Liver (tissue), 9 donors: ENCODE results near the gene CAPNS2. TPM values are rescaled to one million over a fixed set of nuclear protein-coding genes. Genes with fewer than 3 reads are reported as not detected.

ENCODE experiments used
- DNase-seq: peaks from one replicate; pipeline ENCODE4 v3.0.0-alpha.2; 2017; ENCODE audit warnings: low spot score
- H3K27ac ChIP-seq, 2 donors: one replicate each; pipeline ENCODE4 v1.7.0; 2013; ENCODE audit warnings: inconsistent platforms in 2 of 2, low read length in 2 of 2, control low read depth in 1 of 2, low read depth in 1 of 2, mild to moderate bottlenecking in 1 of 2
- H3K27me3 ChIP-seq, 4 donors: one replicate each; pipeline versions ENCODE4 v1.6.1 to v1.7.0; 2013; ENCODE audit warnings: low read length in 3 of 4, inconsistent platforms in 1 of 4, mild to moderate bottlenecking in 1 of 4, moderate library complexity in 1 of 4; ENCODE audit not compliant: control insufficient read depth in 4 of 4, insufficient read depth in 4 of 4
- H3K36me3 ChIP-seq, 4 donors: one replicate each; pipeline versions ENCODE4 v1.6.1 to v1.7.0; 2013; ENCODE audit warnings: low read length in 3 of 4, mild to moderate bottlenecking in 3 of 4, low read depth in 1 of 4, moderate library complexity in 1 of 4; ENCODE audit not compliant: control insufficient read depth in 4 of 4, insufficient read depth in 3 of 4
- H3K4me1 ChIP-seq, 4 donors: one replicate each; pipeline versions ENCODE4 v1.6.1 to v1.7.0; 2013; ENCODE audit warnings: low read length in 3 of 4, mild to moderate bottlenecking in 3 of 4, moderate library complexity in 1 of 4; ENCODE audit not compliant: control insufficient read depth in 4 of 4, insufficient read depth in 4 of 4
- H3K4me3 ChIP-seq, 3 donors: one replicate each; pipeline versions ENCODE4 v1.6.1 to v1.7.0; 2013; ENCODE audit warnings: low read length in 3 of 3, control low read depth in 1 of 3, low read depth in 1 of 3, mild to moderate bottlenecking in 1 of 3
- H3K9ac ChIP-seq, 2 donors: one replicate each; pipeline ENCODE4 v1.7.0; 2013; ENCODE audit warnings: low read length in 2 of 2, mild to moderate bottlenecking in 2 of 2, moderate library complexity in 2 of 2, control low read depth in 1 of 2, low read depth in 1 of 2
- H3K9me3 ChIP-seq, 4 donors: one replicate each; pipeline versions ENCODE4 v1.6.1 to v1.7.0; 2013; ENCODE audit warnings: low read length in 3 of 4; ENCODE audit not compliant: control insufficient read depth in 4 of 4
- ATF3 ChIP-seq: IDR thresholded peaks from 2 replicates; pipeline ENCODE4 v1.6.1; 2016; ENCODE audit warnings: antibody characterized with exemption
- EGR1 ChIP-seq, 2 donors: IDR thresholded peaks; 2 replicates each; pipeline ENCODE4 v1.6.1; 2016 to 2018; ENCODE audit warnings: antibody characterized with exemption in 2 of 2, low read depth in 2 of 2
- FOXA1 ChIP-seq: IDR thresholded peaks from 2 replicates; pipeline ENCODE4 v1.6.1; 2016; ENCODE audit warnings: antibody characterized with exemption
- GABPA ChIP-seq, 2 donors: IDR thresholded peaks in 1 of 2; conservative IDR thresholded peaks in 1 of 2; 2 replicates each; pipeline ENCODE4 v1.6.1; 2016; ENCODE audit warnings: antibody characterized with exemption in 2 of 2, mild to moderate bottlenecking in 1 of 2, moderate library complexity in 1 of 2
- HNF4A ChIP-seq, 2 donors: conservative IDR thresholded peaks; 2 replicates each; pipeline ENCODE4 v1.6.1; 2016; ENCODE audit warnings: antibody characterized with exemption in 2 of 2, mild to moderate bottlenecking in 2 of 2
- HNF4G ChIP-seq: IDR thresholded peaks from 2 replicates; pipeline ENCODE4 v1.6.1; 2016; ENCODE audit warnings: antibody characterized with exemption
- JUND ChIP-seq, 2 donors: IDR thresholded peaks; 2 replicates each; pipeline ENCODE4 v1.6.1; 2016; ENCODE audit warnings: antibody characterized with exemption in 2 of 2
- MAX ChIP-seq: IDR thresholded peaks from 2 replicates; pipeline ENCODE4 v1.6.1; 2016; ENCODE audit warnings: antibody characterized with exemption
- NR2F2 ChIP-seq: IDR thresholded peaks from 2 replicates; pipeline ENCODE4 v1.6.1; 2016; ENCODE audit warnings: antibody characterized with exemption
- RAD21 ChIP-seq, 2 donors: IDR thresholded peaks; 2 replicates each; pipeline ENCODE4 v1.6.1; 2016; ENCODE audit warnings: antibody characterized with exemption in 2 of 2, mild to moderate bottlenecking in 2 of 2
- REST ChIP-seq: IDR thresholded peaks from 2 replicates; pipeline ENCODE4 v1.6.1; 2016; ENCODE audit warnings: antibody characterized with exemption, mild to moderate bottlenecking
- RXRA ChIP-seq, 2 donors: IDR thresholded peaks; 2 replicates each; pipeline ENCODE4 v1.6.1; 2017 to 2018; ENCODE audit warnings: antibody characterized with exemption in 2 of 2, mild to moderate bottlenecking in 1 of 2
- SP1 ChIP-seq: IDR thresholded peaks from 2 replicates; pipeline ENCODE4 v1.6.1; 2018; ENCODE audit warnings: antibody characterized with exemption, mild to moderate bottlenecking
- TAF1 ChIP-seq: conservative IDR thresholded peaks from 2 replicates; pipeline ENCODE4 v1.6.1; 2016; ENCODE audit warnings: antibody characterized with exemption, mild to moderate bottlenecking
- YY1 ChIP-seq: IDR thresholded peaks from 2 replicates; pipeline ENCODE4 v1.6.1; 2016; ENCODE audit warnings: antibody characterized with exemption, mild to moderate bottlenecking
- WGBS: extraction: QIAGEN DNeasy Blood & Tissue Kit; methylation state at CpG from one replicate; pipeline ENCODE4 v1.1.7; 2013; 5-methylcytosine and 5-hydroxymethylcytosine counted together
- polyA plus RNA-seq, 2 donors: library from polyadenylated mRNA; stranded (reverse) in 1 of 2; unstranded in 1 of 2; fragments of 200-250 nt in 1 of 2; fragments of >200 nt in 1 of 2; fragmentation: Nextera tagmentation in 1 of 2; extraction: Ambion mirVana in 1 of 2; gene quantifications; one replicate each; pipeline versions ENCODE4 v1.2.1 to v1.2.3, GENCODE V29; 2013 to 2015
- total RNA-seq, 2 donors: library from RNA; depleted of rRNA; stranded (reverse); fragments of >200 nt; gene quantifications; one replicate each; pipeline ENCODE4 v1.2.3, GENCODE V29; 2014
- TF ChIP-seq, protein P1 (sequence below): IDR thresholded peaks from 2 replicates; pipeline ENCODE4 v1.6.1; 2016; ENCODE audit warnings: antibody characterized with exemption
- donor health status: healthy.
- donor health status: healthy.
- donor health status: healthy.
- donor health status: healthy.
- donor health status: healthy.

The CAPNS2 gene
- total and polyA plus RNA-seq, 4 donors = 0.33 to 0.42 TPM; not detected in 2

GRCh38 chr16:55571191-55571897 is 4.9 kb downstream of the CAPNS2 start:
- DNase-seq = no peak
- WGBS = 47% methylated on average over 1 of the region's 1 CpG
- H3K4me3 ChIP-seq = no peak overlapping the region
- TF ChIP-seq ATF3 (no peak), NR2F2 (no peak), JUND (IDR thresholded peaks at IDR 0.05) (no peak), REST (no peak), TAF1 (no peak), HNF4A (conservative IDR thresholded peaks at IDR 0.05) (no peak), RXRA (IDR thresholded peaks at IDR 0.05) (no peak), EGR1 (IDR thresholded peaks at IDR 0.05; ENCODE audit: low read depth in 2 of 2) (no peak), RAD21 (IDR thresholded peaks at IDR 0.05) (no peak), MAX (no peak), SP1 (no peak), YY1 (no peak), FOXA1 (no peak), GABPA (IDR thresholded peaks at IDR 0.05 in 1 of 2, conservative IDR thresholded peaks at IDR 0.05 in 1 of 2) (no peak), HNF4G (no peak)
- TF ChIP-seq, protein P1, sequence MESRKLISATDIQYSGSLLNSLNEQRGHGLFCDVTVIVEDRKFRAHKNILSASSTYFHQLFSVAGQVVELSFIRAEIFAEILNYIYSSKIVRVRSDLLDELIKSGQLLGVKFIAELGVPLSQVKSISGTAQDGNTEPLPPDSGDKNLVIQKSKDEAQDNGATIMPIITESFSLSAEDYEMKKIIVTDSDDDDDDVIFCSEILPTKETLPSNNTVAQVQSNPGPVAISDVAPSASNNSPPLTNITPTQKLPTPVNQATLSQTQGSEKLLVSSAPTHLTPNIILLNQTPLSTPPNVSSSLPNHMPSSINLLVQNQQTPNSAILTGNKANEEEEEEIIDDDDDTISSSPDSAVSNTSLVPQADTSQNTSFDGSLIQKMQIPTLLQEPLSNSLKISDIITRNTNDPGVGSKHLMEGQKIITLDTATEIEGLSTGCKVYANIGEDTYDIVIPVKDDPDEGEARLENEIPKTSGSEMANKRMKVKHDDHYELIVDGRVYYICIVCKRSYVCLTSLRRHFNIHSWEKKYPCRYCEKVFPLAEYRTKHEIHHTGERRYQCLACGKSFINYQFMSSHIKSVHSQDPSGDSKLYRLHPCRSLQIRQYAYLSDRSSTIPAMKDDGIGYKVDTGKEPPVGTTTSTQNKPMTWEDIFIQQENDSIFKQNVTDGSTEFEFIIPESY = no peak
- no peaks in the 10 kb centered on the region for H3K4me1 ChIP-seq
- no peaks in the 10 kb centered on the region for H3K36me3 ChIP-seq
- H3K9ac ChIP-seq = no peak overlapping the region
- no peak overlapping the region for H3K27ac ChIP-seq
- no peaks in the 10 kb centered on the region for H3K9me3 ChIP-seq
- peaks cover 0 to 4% (median 0%) of the 10 kb centered on the region in 4 donors for H3K27me3 ChIP-seq

DNA sequence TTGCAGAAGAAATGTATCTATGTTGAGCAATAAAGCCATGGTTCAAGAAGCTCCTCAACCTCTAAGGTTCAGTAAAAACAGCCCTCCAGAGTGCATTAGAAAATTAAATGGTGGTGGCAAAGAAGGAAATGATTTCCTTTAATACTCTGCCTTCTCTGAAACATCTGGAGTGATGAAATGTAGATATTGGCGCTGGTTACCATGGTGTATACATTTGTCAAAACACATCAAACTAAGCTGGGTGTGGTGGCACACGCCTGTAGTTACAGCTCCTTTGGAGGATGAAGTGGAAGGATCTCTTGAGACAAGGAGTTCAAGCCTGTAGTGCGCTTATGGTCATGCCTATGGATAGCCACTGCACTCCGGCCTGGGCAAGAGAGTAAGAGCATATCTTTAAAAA is 6.0 kb downstream of the CAPNS2 start:
- no peaks in the 10 kb centered on the region for H3K9me3 ChIP-seq
- no peak overlapping the region for H3K4me3 ChIP-seq
- H3K36me3 ChIP-seq = no peaks in the 10 kb centered on the region
- no peak overlapping the region for H3K9ac ChIP-seq
- H3K27me3 ChIP-seq = peaks cover 0 to 4% (median 0%) of the 10 kb centered on the region in 4 donors
- WGBS = 92% methylated on average over 4 of the region's 4 CpGs
- no peak for TF ChIP-seq NR2F2
- no peaks in the 10 kb centered on the region for H3K4me1 ChIP-seq
- H3K27ac ChIP-seq = no peak overlapping the region
- DNase-seq = no peak
